HG02763 (cell line): Measurements from ENCODE around the gene PDZRN3.

Experiments
- ATAC-seq: cut with Tn5 transposase; IDR thresholded peaks from one replicate; pipeline ENCODE4 v1.9.1; 2021; ENCODE audit warnings: mild to moderate bottlenecking, moderate library complexity; ENCODE audit not compliant: unreplicated experiment

Gene PDZRN3

GRCh38 chr3:73401059-73401458 is 223.7 kb downstream of the PDZRN3 start:
- no peak for ATAC-seq

GRCh38 chr3:73399666-73400253 is 225.0 kb downstream of the PDZRN3 start:
- no peak for ATAC-seq

GRCh38 chr3:73399106-73399505 is 225.6 kb downstream of the PDZRN3 start:
- ATAC-seq, result no peak

GRCh38 chr3:73398084-73398483 is 226.7 kb downstream of the PDZRN3 start:
- no peak for ATAC-seq

GRCh38 chr3:73394240-73394639 is 230.5 kb downstream of the PDZRN3 start:
- no peak for ATAC-seq

- no peak for ATAC-seq
Observed at GRCh38 chr3:73393005-73393404, 231.7 kb downstream of the PDZRN3 start.

GRCh38 chr3:73391984-73392383 is 232.8 kb downstream of the PDZRN3 start:
- ATAC-seq, result no peak

- ATAC-seq, result no peak
Observed at GRCh38 chr3:73389928-73390327, 234.8 kb downstream of the PDZRN3 start.

GRCh38 chr3:73389117-73389813 is 235.5 kb downstream of the PDZRN3 start:
- ATAC-seq, result no peak

GRCh38 chr3:73385568-73385967 is 239.2 kb downstream of the PDZRN3 start:
- ATAC-seq, result no peak

GRCh38 chr3:73384091-73384906 is 240.4 kb downstream of the PDZRN3 start:
- no peak for ATAC-seq

- ATAC-seq, result no peak
Observed at GRCh38 chr3:73383470-73384049, 241.2 kb downstream of the PDZRN3 start.

GRCh38 chr3:73381551-73381950 is 243.2 kb downstream of the PDZRN3 start:
- ATAC-seq, result no peak

GRCh38 chr3:73380735-73381532 is 243.8 kb downstream of the PDZRN3 start:
- ATAC-seq, result no peak

GRCh38 chr3:73379465-73379864 is 245.3 kb downstream of the PDZRN3 start:
- no peak for ATAC-seq

- no peak for ATAC-seq
Observed at GRCh38 chr3:73378207-73378606, 246.5 kb downstream of the PDZRN3 start.

GRCh38 chr3:73365756-73366397 is 258.9 kb downstream of the PDZRN3 start:
- no peak for ATAC-seq

GRCh38 chr3:73364517-73364916 is 260.2 kb downstream of the PDZRN3 start:
- ATAC-seq, result no peak

- ATAC-seq, result no peak
Observed at GRCh38 chr3:73363093-73363492, 261.6 kb downstream of the PDZRN3 start.

GRCh38 chr3:73361591-73361990 is 263.1 kb downstream of the PDZRN3 start:
- ATAC-seq, result no peak
